Muscle layer of colon (tissue), 2 donors: ENCODE results near the gene NPBWR2.

Experiments
- H3K27ac ChIP-seq: one replicate; pipeline ENCODE4 v1.7.0; 2013; ENCODE audit warnings: low read depth, mild to moderate bottlenecking, low read length, moderate library complexity
- H3K27me3 ChIP-seq, 2 donors: one replicate each; pipeline ENCODE4 v1.7.0; 2013; ENCODE audit warnings: low read length in 2 of 2, mild to moderate bottlenecking in 2 of 2; ENCODE audit not compliant: insufficient read depth in 2 of 2, control insufficient read depth in 1 of 2
- H3K36me3 ChIP-seq: one replicate; pipeline ENCODE4 v1.7.0; 2013; ENCODE audit warnings: mild to moderate bottlenecking, low read length; ENCODE audit not compliant: insufficient read depth
- H3K4me1 ChIP-seq: one replicate; pipeline ENCODE4 v1.7.0; 2013; ENCODE audit warnings: mild to moderate bottlenecking, low read length; ENCODE audit not compliant: insufficient read depth
- H3K4me3 ChIP-seq, 2 donors: one replicate each; pipeline ENCODE4 v1.7.0; 2013; ENCODE audit warnings: low read length in 2 of 2, low read depth in 1 of 2, mild to moderate bottlenecking in 1 of 2, moderate library complexity in 1 of 2
- H3K9ac ChIP-seq: one replicate; pipeline ENCODE4 v1.7.0; 2013; ENCODE audit warnings: low read length
- H3K9me3 ChIP-seq: one replicate; pipeline ENCODE4 v1.7.0; 2013; ENCODE audit warnings: mild to moderate bottlenecking, low read length
- donor health status: abdominal sarcoma.
- donor health status: Adenocarcinoma of cecum.

Gene NPBWR2

DNA sequence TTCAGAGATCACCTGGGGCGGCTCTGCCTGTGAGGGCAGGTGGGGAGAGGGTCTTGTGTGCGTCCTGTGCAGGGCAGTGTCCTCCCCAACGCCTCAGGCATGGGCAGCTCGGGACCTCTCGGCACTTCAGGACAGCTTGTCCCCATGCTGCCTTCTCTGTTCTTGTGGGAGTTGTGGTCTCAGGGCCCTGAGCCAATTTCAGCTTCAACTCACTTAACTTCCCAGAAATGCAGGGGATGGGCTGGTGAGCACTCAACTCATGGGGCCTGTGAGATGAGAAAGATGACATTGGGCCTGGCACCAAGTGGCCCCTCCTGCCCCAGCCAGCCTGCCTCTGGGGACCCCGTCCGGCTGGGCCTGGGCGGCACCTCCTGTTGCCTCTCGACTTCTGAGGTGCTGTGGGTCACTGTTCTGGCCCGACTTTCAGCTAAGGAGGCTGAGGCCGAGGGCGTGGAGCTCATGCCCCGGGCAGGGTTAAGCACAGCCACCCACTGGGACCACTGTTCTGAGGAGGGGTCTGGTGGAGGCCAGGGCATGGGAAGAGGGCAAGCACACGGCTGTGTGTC, 34.8 kb downstream of the NPBWR2 start:
- Histone ChIP-seq H3K4me1 (no peaks in the 10 kb centered on the region), H3K9me3 (no peaks in the 10 kb centered on the region), H3K27me3 (no peaks in the 10 kb centered on the region), H3K9ac (no peak overlapping the region), H3K27ac (no peak overlapping the region), H3K4me3 (no peak overlapping the region), H3K36me3 (peaks cover 5% of the 10 kb centered on the region)

DNA sequence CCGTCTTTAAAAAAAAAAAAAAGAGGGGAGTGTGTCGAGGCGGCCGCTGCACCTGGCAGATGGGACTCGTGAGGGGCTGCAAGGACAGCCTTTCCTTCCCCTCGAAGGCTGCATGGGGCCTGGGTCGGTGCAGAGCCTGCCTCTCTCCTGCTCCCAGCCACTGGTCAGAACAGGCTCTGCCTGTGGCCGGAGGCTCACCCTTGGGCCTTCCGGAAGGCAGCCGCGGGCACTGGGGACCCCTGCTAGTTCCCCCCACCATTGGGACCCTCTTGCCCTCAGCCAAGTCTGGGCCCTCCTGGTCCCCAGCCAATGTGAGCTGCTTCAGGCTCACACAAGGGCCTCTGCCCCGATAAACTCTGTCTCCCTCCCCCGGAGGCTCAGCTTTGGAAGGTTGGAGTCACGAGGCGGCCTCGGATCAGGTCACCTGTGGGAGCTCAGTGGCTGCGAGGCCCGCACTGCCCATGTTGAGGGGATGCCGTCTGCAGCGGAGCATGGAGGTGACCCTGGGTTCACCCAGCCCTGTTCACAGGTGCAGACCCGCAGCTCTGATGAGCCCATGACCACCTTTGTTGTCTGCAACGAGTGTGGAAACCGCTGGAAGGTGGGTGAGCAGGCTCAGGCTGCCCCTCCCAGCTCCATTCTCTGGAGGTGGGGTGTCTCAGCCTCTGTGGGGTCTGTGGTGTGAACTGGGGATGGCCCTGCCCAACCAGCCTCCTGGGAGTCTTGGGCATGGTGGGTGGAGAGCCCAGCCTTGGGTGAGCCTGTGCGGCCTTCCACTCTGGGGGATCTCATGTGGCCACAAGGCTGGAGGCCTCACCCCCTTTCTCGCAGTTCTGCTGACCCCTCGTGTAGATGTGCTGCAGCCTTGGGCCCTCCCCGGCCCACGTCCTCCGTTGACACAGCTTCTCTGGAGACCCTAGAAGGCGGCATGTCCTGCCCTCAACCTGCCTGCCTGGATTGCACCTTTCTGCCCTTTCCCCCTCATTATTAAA, 35.7 kb downstream of the NPBWR2 start:
- Histone ChIP-seq H3K4me3 (no peak overlapping the region), H3K27me3 (no peaks in the 10 kb centered on the region), H3K4me1 (no peaks in the 10 kb centered on the region), H3K9ac (no peak overlapping the region), H3K9me3 (no peaks in the 10 kb centered on the region), H3K36me3 (peaks cover 5% of the 10 kb centered on the region), H3K27ac (no peak overlapping the region)

GRCh38 chr20:64070244-64070993, 36.9 kb downstream of the NPBWR2 start:
- no peaks in the 10 kb centered on the region for H3K9me3 ChIP-seq
- H3K9ac ChIP-seq = no peak overlapping the region
- peaks cover 5% of the 10 kb centered on the region for H3K36me3 ChIP-seq
- H3K4me1 ChIP-seq = no peaks in the 10 kb centered on the region
- H3K4me3 ChIP-seq = no peak overlapping the region
- H3K27ac ChIP-seq = no peak overlapping the region
- no peaks in the 10 kb centered on the region for H3K27me3 ChIP-seq

DNA sequence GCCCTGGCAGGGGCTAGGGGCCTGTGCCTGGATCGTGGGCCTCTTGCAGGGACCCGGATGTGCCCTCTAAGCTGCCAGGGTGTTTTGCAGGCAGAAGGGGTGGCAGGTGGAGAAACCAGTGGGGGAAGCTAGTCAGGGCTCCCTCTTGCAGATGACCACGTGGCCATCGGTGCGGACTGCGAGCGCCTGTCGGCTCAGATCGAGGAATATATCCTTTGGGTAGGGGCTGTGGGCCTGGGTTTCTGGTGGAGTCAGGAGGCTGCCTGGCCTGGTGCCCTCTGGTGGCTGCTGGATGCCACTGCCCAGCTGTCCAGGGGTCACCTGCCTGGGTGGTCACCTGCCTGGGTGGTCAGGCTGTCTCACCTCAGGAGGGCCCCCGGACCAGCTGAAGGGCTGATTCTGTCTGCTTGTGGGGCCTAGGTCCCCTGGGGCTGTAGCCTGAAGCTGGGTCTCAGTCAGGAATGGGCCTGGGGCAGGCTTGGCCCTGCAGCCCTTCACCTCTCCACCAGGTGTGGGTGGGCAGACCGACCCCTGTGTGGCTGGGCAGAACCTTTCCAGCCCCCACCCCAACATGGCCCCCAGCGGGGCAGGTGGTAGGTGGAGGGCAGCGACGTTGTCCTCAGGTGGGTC, 37.6 kb downstream of the NPBWR2 start:
- no peak overlapping the region for H3K27ac ChIP-seq
- H3K9me3 ChIP-seq = no peaks in the 10 kb centered on the region
- H3K4me1 ChIP-seq = no peaks in the 10 kb centered on the region
- H3K36me3 ChIP-seq = peaks cover 5% of the 10 kb centered on the region
- no peak overlapping the region for H3K9ac ChIP-seq
- no peaks in the 10 kb centered on the region for H3K27me3 ChIP-seq
- no peak overlapping the region for H3K4me3 ChIP-seq

DNA sequence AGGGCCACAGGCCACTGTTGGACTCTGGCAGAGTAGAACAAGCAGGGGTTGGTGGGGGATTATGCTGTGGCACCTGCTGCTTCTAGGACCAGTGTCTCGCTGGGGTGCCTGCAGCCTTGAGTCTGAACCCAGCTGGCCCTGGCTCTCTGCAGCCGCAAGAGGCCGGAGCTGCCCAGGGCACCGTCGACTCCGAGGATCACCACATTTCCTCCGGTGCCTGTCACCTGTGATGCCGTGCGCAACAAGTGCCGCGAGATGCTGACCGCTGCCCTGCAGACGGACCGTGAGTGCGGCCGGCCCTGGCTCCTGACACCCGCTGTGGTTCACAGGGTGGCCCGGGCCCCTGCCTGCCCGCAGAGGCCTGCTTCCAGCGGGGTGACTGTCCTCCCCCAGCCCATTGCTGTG, 38.2 kb downstream of the NPBWR2 start:
- H3K4me3 ChIP-seq = no peak overlapping the region
- H3K27me3 ChIP-seq = no peaks in the 10 kb centered on the region
- H3K36me3 ChIP-seq = peaks cover 5% of the 10 kb centered on the region
- peaks cover 4% of the 10 kb centered on the region for H3K4me1 ChIP-seq
- H3K9ac ChIP-seq = no peak overlapping the region
- H3K27ac ChIP-seq = no peak overlapping the region
- no peaks in the 10 kb centered on the region for H3K9me3 ChIP-seq

- no peak overlapping the region for H3K9ac ChIP-seq
- H3K4me3 ChIP-seq = no peak overlapping the region
- H3K27ac ChIP-seq = no peak overlapping the region
- no peaks in the 10 kb centered on the region for H3K27me3 ChIP-seq
- no peaks in the 10 kb centered on the region for H3K9me3 ChIP-seq
- peaks cover 5% of the 10 kb centered on the region for H3K36me3 ChIP-seq
- H3K4me1 ChIP-seq = peaks cover 9% of the 10 kb centered on the region
Measured at GRCh38 chr20:64068386-64069208, 38.8 kb downstream of the NPBWR2 start.

DNA sequence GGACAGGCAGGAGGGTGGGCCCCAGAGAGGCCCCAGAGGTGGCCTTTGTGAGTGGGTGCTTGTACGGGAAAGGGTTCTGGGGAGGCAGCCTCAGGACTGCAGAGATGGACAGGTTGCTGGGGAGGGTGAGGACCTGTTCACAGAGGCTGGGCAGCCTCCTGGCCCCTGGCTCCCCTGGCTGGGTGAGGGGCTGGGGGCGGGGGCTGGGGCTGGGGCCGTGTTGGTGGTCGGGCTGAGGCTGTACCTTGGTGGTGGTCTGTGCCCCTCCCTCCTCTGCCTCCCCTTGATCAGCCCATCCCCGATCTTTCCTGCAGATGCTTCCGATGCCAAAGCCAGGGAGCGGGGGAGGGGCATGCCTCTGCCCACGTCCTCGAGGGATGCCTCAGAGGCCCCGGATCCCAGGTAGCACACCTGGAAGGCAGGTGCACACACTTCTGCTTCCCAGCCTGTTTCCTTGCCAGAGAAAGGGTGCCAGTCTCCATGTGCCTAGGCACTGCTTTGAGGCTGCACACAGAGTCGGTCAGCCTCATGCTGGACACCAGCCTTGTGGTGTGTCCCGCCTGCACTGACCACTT, 39.5 kb downstream of the NPBWR2 start:
- Histone ChIP-seq H3K4me1 (peaks cover 9% of the 10 kb centered on the region), H3K9me3 (no peaks in the 10 kb centered on the region), H3K36me3 (peaks cover 5% of the 10 kb centered on the region), H3K27ac (no peak overlapping the region), H3K27me3 (no peaks in the 10 kb centered on the region), H3K4me3 (no peak overlapping the region), H3K9ac (no peak overlapping the region)

DNA sequence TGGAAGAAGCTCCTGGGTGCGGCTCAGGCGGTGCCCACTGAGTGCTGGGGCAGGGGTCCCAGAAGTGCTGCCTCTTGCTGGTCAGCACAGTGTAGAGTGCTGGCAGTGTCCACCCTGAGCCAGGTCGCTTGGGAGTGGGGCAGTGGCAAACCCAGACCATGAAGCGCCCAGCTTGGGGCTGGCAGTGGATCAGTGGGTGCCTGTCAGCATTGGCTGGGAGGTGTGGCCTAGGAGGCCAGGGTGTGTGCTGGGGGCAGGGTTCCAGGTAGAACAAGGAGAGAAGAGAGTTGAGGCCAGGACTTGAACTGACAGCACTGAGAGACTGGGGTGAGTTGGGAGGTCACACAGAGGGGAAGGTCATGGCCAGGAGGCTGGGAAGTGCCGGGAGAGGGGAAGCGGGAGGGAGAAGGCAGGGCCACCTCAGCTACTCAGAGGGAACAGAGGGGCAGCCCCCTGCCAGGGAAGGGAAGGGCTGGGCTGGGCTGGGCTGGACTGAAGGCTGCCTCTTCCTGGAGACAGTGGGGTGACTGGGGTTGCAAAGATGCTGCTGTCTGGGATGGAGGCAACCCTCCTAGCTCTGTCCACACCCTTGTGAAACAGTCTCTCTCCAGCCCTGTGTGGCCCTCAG, 40.2 kb downstream of the NPBWR2 start:
- Histone ChIP-seq H3K4me1 (peaks cover 15% of the 10 kb centered on the region), H3K9me3 (no peaks in the 10 kb centered on the region), H3K4me3 (no peak overlapping the region), H3K27me3 (no peaks in the 10 kb centered on the region), H3K9ac (no peak overlapping the region), H3K36me3 (peaks cover 5% of the 10 kb centered on the region), H3K27ac (no peak overlapping the region)

DNA sequence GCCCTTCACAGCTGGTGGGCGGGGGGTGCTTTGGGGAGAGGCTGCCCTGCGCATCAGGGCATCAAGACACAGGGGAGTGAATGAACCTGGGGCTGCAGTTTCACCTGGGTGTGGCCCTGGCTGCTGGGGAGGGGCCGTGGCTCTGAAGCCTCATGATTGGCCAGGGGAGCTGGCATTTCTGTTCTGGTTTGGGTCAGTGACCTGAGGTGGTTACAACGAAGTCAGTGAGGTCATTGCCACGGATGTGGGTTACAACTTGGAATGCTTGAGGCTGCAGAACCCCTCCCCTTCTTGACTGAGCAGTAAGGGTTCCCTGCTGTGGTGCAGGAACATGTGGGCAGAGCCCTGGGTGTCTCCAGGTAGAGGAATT, 41.4 kb downstream of the NPBWR2 start:
- H3K27me3 ChIP-seq = no peaks in the 10 kb centered on the region
- peaks cover 18% of the 10 kb centered on the region for H3K4me1 ChIP-seq
- no peak overlapping the region for H3K9ac ChIP-seq
- no peaks in the 10 kb centered on the region for H3K9me3 ChIP-seq
- no peak overlapping the region for H3K4me3 ChIP-seq
- no peak overlapping the region for H3K27ac ChIP-seq
- H3K36me3 ChIP-seq = peaks cover 5% of the 10 kb centered on the region
